Measurements from ENCODE around the gene TACC2. TPM values are rescaled to one million over a fixed set of nuclear protein-coding genes. Genes with fewer than 3 reads are reported as not detected.

The TACC2 gene
- total RNA-seq, 4 donors from 2014 or later = 31.0 to 52.5 (median 42.2) TPM

GRCh38 chr10:122204691-122205489 is 215.9 kb downstream of the TACC2 start:
- TF ChIP-seq EP300 (IDR thresholded peaks at IDR 0.05) = no peak
- no peak for TF ChIP-seq POLR2A (IDR thresholded peaks at IDR 0.05)
- TF ChIP-seq, protein P1, sequence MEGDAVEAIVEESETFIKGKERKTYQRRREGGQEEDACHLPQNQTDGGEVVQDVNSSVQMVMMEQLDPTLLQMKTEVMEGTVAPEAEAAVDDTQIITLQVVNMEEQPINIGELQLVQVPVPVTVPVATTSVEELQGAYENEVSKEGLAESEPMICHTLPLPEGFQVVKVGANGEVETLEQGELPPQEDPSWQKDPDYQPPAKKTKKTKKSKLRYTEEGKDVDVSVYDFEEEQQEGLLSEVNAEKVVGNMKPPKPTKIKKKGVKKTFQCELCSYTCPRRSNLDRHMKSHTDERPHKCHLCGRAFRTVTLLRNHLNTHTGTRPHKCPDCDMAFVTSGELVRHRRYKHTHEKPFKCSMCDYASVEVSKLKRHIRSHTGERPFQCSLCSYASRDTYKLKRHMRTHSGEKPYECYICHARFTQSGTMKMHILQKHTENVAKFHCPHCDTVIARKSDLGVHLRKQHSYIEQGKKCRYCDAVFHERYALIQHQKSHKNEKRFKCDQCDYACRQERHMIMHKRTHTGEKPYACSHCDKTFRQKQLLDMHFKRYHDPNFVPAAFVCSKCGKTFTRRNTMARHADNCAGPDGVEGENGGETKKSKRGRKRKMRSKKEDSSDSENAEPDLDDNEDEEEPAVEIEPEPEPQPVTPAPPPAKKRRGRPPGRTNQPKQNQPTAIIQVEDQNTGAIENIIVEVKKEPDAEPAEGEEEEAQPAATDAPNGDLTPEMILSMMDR (IDR thresholded peaks at IDR 0.05) = no peak
- Histone ChIP-seq H3K27me3 (no peaks in the 10 kb centered on the region), H3K36me3 (peaks cover 0 to 18% (median 0%) of the 10 kb centered on the region in 3 donors), H3K9me3 (no peaks in the 10 kb centered on the region), H3K27ac (no peak overlapping the region), H3K4me3 (no peak overlapping the region), H3K4me1 (no peaks in the 10 kb centered on the region)
- no peak for DNase-seq (ENCODE audit: low spot score in 2 of 2)
- 72 to 76% methylated on average over 15 of the region's 15 CpGs for WGBS, 2 donors

DNA sequence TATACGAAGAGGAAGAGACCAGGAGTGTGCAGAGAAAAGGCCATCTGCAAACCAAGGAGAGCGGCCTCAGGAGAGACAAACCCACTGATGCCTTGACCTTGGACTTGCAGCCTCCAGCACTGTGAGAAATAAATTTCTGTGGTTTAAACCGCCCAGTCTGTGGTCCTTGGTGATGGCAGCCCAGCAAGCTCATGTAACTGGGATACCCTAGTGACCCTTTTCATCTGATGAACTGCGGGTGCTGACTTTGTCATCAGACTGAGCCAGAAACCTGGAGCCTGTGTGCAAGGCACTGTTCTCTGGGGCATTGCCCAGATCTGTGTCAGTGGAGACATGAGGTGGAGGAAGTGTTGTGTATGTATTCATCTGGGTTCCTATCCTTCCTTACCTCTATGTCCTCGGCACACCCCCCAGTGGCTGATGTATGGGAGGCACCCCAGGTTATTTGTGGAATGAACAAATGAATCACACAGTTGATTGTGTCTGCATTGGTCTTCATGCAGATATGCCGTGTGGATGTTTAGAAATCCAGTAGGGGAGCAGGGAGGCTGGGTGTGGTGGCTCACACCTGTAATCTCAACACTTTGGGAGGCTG is 217.6 kb downstream of the TACC2 start:
- H3K27ac ChIP-seq = no peak overlapping the region
- TF ChIP-seq, protein P1 (IDR thresholded peaks at IDR 0.05) = no peak
- DNase-seq (ENCODE audit: low spot score in 2 of 2) = no peak

GRCh38 chr10:122207163-122207562 is 218.2 kb downstream of the TACC2 start:
- Histone ChIP-seq H3K4me1 (no peaks in the 10 kb centered on the region), H3K27ac (no peak overlapping the region), H3K36me3 (peaks cover 0 to 20% (median 4%) of the 10 kb centered on the region in 3 donors), H3K27me3 (no peaks in the 10 kb centered on the region), H3K9me3 (no peaks in the 10 kb centered on the region), H3K4me3 (no peak overlapping the region)
- 88 to 89% methylated on average over 6 of the region's 6 CpGs for WGBS, 2 donors
- DNase-seq (ENCODE audit: low spot score in 2 of 2) = no peak
- TF ChIP-seq EP300 (IDR thresholded peaks at IDR 0.05) = no peak
- no peak for TF ChIP-seq POLR2A (IDR thresholded peaks at IDR 0.05)

More for the DNA sequence above, 217.6 kb downstream of the TACC2 start:
- H3K4me1 ChIP-seq = no peaks in the 10 kb centered on the region
- no peaks in the 10 kb centered on the region for H3K9me3 ChIP-seq
- no peaks in the 10 kb centered on the region for H3K27me3 ChIP-seq
- no peak overlapping the region for H3K4me3 ChIP-seq
- 90 to 97% methylated on average over 6 of the region's 6 CpGs for WGBS, 2 donors
- peaks cover 0 to 15% (median 2%) of the 10 kb centered on the region in 3 donors for H3K36me3 ChIP-seq

GRCh38 chr10:122207596-122207995 is 218.6 kb downstream of the TACC2 start:
- no peak overlapping the region for H3K27ac ChIP-seq

DNA sequence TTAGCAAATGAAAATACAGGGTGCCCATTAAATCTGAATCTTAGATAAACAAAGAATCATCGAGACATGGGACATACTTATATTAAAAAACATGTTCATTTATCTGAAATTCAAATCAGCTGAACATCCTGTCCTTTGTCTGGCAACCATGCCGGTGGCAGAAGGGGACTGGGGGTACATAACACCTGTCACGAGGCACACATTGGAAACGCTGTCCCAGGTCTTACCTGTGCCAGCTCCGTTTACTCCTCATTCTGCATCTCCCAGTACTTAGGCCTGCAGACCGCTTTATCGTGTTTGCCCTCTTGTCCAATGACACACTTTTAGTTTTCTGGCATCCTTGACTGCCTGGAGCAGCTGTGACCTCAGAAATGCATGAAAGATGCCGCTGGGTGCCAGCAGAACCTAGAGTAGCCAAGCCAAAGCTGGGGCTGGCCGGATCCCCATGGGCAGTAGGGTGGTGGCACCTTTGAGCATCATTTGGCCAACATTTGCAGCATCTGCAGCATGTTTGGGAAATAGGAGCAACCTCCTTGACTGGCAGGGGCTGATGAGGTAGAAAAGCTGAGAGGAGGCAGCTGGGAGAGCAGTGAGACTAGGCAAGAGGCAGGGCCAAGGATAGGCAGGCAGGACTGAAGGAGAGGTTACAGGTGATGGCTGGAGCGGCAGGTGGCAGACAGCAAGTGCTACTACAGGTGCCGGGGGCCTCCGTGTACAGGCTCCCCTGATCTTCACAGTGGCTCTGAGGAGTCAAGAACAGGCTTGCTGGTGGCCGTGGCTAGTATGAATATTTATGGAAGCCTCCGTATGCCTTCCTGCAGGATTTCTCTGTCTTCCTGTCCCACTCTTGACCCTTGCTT is 219.8 kb downstream of the TACC2 start:
- H3K4me3 ChIP-seq = no peak overlapping the region
- no peak for TF ChIP-seq POLR2A (IDR thresholded peaks at IDR 0.05)
- TF ChIP-seq EP300 (IDR thresholded peaks at IDR 0.05) = no peak
- TF ChIP-seq, protein P1 (IDR thresholded peaks at IDR 0.05) = no peak
- H3K36me3 ChIP-seq = peaks cover 0 to 22% (median 4%) of the 10 kb centered on the region in 3 donors
- whole genome bisulfite sequencing, 2 donors = 85 to 87% methylated on average over 14 of the region's 14 CpGs
- no peak for DNase-seq (ENCODE audit: low spot score in 2 of 2)
- no peaks in the 10 kb centered on the region for H3K27me3 ChIP-seq
- H3K9me3 ChIP-seq = no peaks in the 10 kb centered on the region
- H3K4me1 ChIP-seq = peaks cover 0 to 9% (median 0%) of the 10 kb centered on the region in 4 donors
- no peak overlapping the region for H3K27ac ChIP-seq

More at GRCh38 chr10:122207596-122207995, 218.6 kb downstream of the TACC2 start:
- no peak for DNase-seq (ENCODE audit: low spot score in 2 of 2)
- Histone ChIP-seq H3K27me3 (no peaks in the 10 kb centered on the region), H3K9me3 (no peaks in the 10 kb centered on the region), H3K36me3 (peaks cover 0 to 22% (median 4%) of the 10 kb centered on the region in 3 donors), H3K4me3 (no peak overlapping the region), H3K4me1 (no peaks in the 10 kb centered on the region)
- TF ChIP-seq, protein P1 (IDR thresholded peaks at IDR 0.05) = no peak
- TF ChIP-seq EP300 (IDR thresholded peaks at IDR 0.05) (no peak), POLR2A (IDR thresholded peaks at IDR 0.05) (no peak)
- 58 to 68% methylated on average over 8 of the region's 8 CpGs for WGBS, 2 donors

All from tibial nerve (tissue), 4 donors.